HG03457 (cell line): ENCODE measurements around the gene CHDH.

Experiments used
- ATAC-seq: cut with Tn5 transposase; IDR thresholded peaks from one replicate; pipeline ENCODE4 v1.9.1; 2021; ENCODE audit warnings: moderate number of reproducible peaks; ENCODE audit not compliant: unreplicated experiment

CHDH gene

GRCh38 chr3:53826048-53826447 is 20.2 kb downstream of the CHDH start:
- no peak for ATAC-seq

GRCh38 chr3:53824795-53825194 is 21.4 kb downstream of the CHDH start:
- no peak for ATAC-seq

GRCh38 chr3:53823956-53824657 is 22.1 kb downstream of the CHDH start:
- ATAC-seq, result no peak

GRCh38 chr3:53823026-53823955 is 22.9 kb downstream of the CHDH start:
- no peak for ATAC-seq

GRCh38 chr3:53822331-53822741 is 23.9 kb downstream of the CHDH start:
- ATAC-seq, result no peak

- ATAC-seq, result no peak
These were observed 24.5 kb downstream of the CHDH start for GRCh38 chr3:53821631-53822121.

- ATAC-seq, result no peak
These were observed 25.3 kb downstream of the CHDH start for GRCh38 chr3:53820756-53821580.

GRCh38 chr3:53820084-53820483 is 26.1 kb downstream of the CHDH start:
- ATAC-seq, result no peak

- ATAC-seq, result no peak
These were observed 26.9 kb downstream of the CHDH start for GRCh38 chr3:53819163-53819868.

- no peak for ATAC-seq
These were observed 27.7 kb downstream of the CHDH start for GRCh38 chr3:53818221-53819162.

GRCh38 chr3:53817809-53818208 is 28.4 kb downstream of the CHDH start:
- ATAC-seq, result no peak

GRCh38 chr3:53817211-53817610 is 29.0 kb downstream of the CHDH start:
- ATAC-seq, result no peak

- ATAC-seq, result no peak
These were observed 29.8 kb downstream of the CHDH start for GRCh38 chr3:53816425-53816824.

- no peak for ATAC-seq
These were observed 30.6 kb downstream of the CHDH start for GRCh38 chr3:53815651-53816050.

GRCh38 chr3:53815067-53815466 is 31.2 kb downstream of the CHDH start:
- no peak for ATAC-seq

GRCh38 chr3:53813876-53814275 is 32.3 kb downstream of the CHDH start:
- no peak for ATAC-seq

GRCh38 chr3:53813229-53813628 is 33.0 kb downstream of the CHDH start:
- ATAC-seq, result no peak

GRCh38 chr3:53812434-53812833 is 33.8 kb downstream of the CHDH start:
- ATAC-seq, result no peak

- no peak for ATAC-seq
These were observed 34.9 kb downstream of the CHDH start for GRCh38 chr3:53811143-53811927.
